ENCODE measurements around the gene CHST11.

GRCh38 chr12:104453133-104453532 lies 3.6 kb upstream of the CHST11 start:
- TF ChIP-seq, protein P1, sequence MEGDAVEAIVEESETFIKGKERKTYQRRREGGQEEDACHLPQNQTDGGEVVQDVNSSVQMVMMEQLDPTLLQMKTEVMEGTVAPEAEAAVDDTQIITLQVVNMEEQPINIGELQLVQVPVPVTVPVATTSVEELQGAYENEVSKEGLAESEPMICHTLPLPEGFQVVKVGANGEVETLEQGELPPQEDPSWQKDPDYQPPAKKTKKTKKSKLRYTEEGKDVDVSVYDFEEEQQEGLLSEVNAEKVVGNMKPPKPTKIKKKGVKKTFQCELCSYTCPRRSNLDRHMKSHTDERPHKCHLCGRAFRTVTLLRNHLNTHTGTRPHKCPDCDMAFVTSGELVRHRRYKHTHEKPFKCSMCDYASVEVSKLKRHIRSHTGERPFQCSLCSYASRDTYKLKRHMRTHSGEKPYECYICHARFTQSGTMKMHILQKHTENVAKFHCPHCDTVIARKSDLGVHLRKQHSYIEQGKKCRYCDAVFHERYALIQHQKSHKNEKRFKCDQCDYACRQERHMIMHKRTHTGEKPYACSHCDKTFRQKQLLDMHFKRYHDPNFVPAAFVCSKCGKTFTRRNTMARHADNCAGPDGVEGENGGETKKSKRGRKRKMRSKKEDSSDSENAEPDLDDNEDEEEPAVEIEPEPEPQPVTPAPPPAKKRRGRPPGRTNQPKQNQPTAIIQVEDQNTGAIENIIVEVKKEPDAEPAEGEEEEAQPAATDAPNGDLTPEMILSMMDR (IDR thresholded peaks at IDR 0.05): no peak
- TF ChIP-seq ZFX (IDR thresholded peaks at IDR 0.05; ENCODE audit: borderline replicate concordance): no peak

Data from 22Rv1 (cell line).